ENCODE results near the gene ODAPH. TPM values are rescaled to one million over a fixed set of nuclear protein-coding genes. Genes with fewer than 3 reads are reported as not detected.

ODAPH gene
- total RNA-seq, 3 donors from 2014 or later = not detected

- Histone ChIP-seq H3K4me3 (no peak overlapping the region), H3K36me3 (ENCODE audit: low read depth) (no peaks in the 10 kb centered on the region), H3K4me1 (ENCODE audit: low read depth) (no peaks in the 10 kb centered on the region), H3K9me3 (no peaks in the 10 kb centered on the region)
- DNase-seq (no peak), ATAC-seq (no peak)
- TF ChIP-seq CTCF (IDR thresholded peaks at IDR 0.05) = no peak
- intact Hi-C loops (cut with DNase I, micrococcal nuclease) = no loop called here
These were observed 1.8 kb downstream of the ODAPH start for GRCh38 chr4:75557696-75558095.

DNA sequence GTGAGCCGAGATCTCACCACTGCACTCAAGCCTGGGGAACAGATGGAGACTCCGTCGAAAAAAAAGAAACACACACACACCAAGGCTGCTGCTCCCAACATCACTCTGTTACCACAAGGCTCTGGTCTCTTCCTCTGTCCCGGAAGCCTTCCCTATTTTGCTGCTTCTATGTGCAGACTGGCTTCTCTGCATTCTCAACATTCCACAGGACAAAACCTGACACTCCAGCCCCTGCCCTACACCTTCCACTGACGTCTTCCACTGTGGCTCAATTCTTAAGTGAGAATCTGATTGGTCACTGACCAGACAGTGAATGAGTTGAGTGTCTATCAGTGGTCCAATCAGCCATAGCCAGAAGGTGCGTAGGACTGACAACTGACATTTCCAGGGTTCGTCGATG lies 5.9 kb downstream of the ODAPH start:
- no peak for ATAC-seq

GRCh38 chr4:75564023-75564422 lies 8.2 kb downstream of the ODAPH start:
- Histone ChIP-seq H3K9me3 (no peaks in the 10 kb centered on the region), H3K4me3 (no peak overlapping the region), H3K36me3 (ENCODE audit: low read depth) (no peaks in the 10 kb centered on the region), H3K4me1 (ENCODE audit: low read depth) (no peaks in the 10 kb centered on the region)
- intact Hi-C loops (cut with DNase I, micrococcal nuclease) = no loop called here
- DNase-seq = no peak
- ATAC-seq = no peak
- no peak for TF ChIP-seq CTCF (IDR thresholded peaks at IDR 0.05)

More for the DNA sequence above, 5.9 kb downstream of the ODAPH start:
- Histone ChIP-seq H3K4me1 (ENCODE audit: low read depth) (no peaks in the 10 kb centered on the region), H3K36me3 (ENCODE audit: low read depth) (no peaks in the 10 kb centered on the region), H3K4me3 (no peak overlapping the region), H3K9me3 (no peaks in the 10 kb centered on the region)
- TF ChIP-seq CTCF (IDR thresholded peaks at IDR 0.05) = no peak
- no peak for DNase-seq
- intact Hi-C loops (cut with DNase I, micrococcal nuclease) = no loop called here

- intact Hi-C loops (cut with DNase I, micrococcal nuclease) = no loop called here
- no peak for ATAC-seq
- TF ChIP-seq CTCF (IDR thresholded peaks at IDR 0.05) = no peak
These were observed 9.6 kb downstream of the ODAPH start for GRCh38 chr4:75565481-75565880.

GRCh38 chr4:75566911-75567310 lies 11.0 kb downstream of the ODAPH start:
- Histone ChIP-seq H3K9me3 (no peaks in the 10 kb centered on the region), H3K4me1 (ENCODE audit: low read depth) (no peaks in the 10 kb centered on the region), H3K36me3 (ENCODE audit: low read depth) (no peaks in the 10 kb centered on the region), H3K4me3 (no peak overlapping the region)
- intact Hi-C loops (cut with DNase I, micrococcal nuclease) = no loop called here
- no peak for TF ChIP-seq CTCF (IDR thresholded peaks at IDR 0.05)
- ATAC-seq = no peak
- no peak for DNase-seq

More at GRCh38 chr4:75565481-75565880, 9.6 kb downstream of the ODAPH start:
- no peaks in the 10 kb centered on the region for H3K4me1 ChIP-seq (ENCODE audit: low read depth)
- DNase-seq = no peak
- H3K4me3 ChIP-seq = no peak overlapping the region
- no peaks in the 10 kb centered on the region for H3K36me3 ChIP-seq (ENCODE audit: low read depth)
- H3K9me3 ChIP-seq = no peaks in the 10 kb centered on the region

- Histone ChIP-seq H3K9me3 (no peaks in the 10 kb centered on the region), H3K4me3 (no peak overlapping the region), H3K4me1 (ENCODE audit: low read depth) (no peaks in the 10 kb centered on the region), H3K36me3 (ENCODE audit: low read depth) (no peaks in the 10 kb centered on the region)
- DNase-seq (no peak), ATAC-seq (no peak)
- intact Hi-C loops (cut with DNase I, micrococcal nuclease) = no loop called here
- TF ChIP-seq CTCF (IDR thresholded peaks at IDR 0.05) = no peak
These were observed 11.9 kb downstream of the ODAPH start for GRCh38 chr4:75567725-75568124.
